Measurements from ENCODE around the gene CDH4.

DNA sequence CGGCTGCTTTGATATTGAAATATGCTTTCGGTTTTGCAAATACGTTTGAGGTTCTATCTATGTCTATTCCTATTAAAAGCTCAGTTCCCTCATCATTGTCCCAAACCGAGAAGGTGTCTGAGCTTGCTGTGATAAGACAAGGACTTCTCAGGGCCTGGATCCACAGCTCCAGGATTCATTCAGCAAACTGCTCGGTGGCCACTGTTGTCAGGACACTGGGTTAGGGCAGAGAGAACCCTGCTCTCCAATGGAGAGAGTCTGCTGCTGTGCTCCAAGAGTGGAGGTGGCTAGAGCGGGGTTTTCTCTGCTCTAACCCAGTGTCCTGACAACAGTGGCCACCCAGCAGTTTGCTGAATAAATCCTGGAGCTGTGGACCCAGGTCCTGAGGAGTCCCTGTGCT is 198.5 kb downstream of the CDH4 start:
- TF ChIP-seq KLF1 (tag; IDR thresholded peaks at IDR 0.05) (no peak), EP300 (IDR thresholded peaks at IDR 0.05; ENCODE audit: low read length) (no peak), TCF7L2 (IDR thresholded peaks at IDR 0.05; ENCODE audit: low read depth, low read length) (no peak), SMC3 (conservative IDR thresholded peaks at IDR 0.05; ENCODE audit: insufficient read depth, low read depth, low read length) (no peak), E2F4 (CRISPR knock-in tag; IDR thresholded peaks at IDR 0.05; ENCODE audit: low read depth) (no peak), MYC (IDR thresholded peaks at IDR 0.05; ENCODE audit: low read depth, low read length) (no peak), MYC (CRISPR knock-in tag; IDR thresholded peaks at IDR 0.05; ENCODE audit: borderline replicate concordance, low read depth) (no peak), CEBPB (tag; IDR thresholded peaks at IDR 0.05) (no peak), NRF1 (conservative IDR thresholded peaks at IDR 0.05 in 1 of 2, IDR thresholded peaks at IDR 0.05 in 1 of 2) (no peak), CUX1 (CRISPR knock-in tag; IDR thresholded peaks at IDR 0.05) (no peak), TCF7 (IDR thresholded peaks at IDR 0.05; ENCODE audit: borderline replicate concordance) (no peak), PHF20 (IDR thresholded peaks at IDR 0.05; ENCODE audit: partially characterized antibody) (no peak), JUND (IDR thresholded peaks at IDR 0.05; ENCODE audit: borderline replicate concordance, low read depth, low read length) (no peak), JUND (tag; IDR thresholded peaks at IDR 0.05; ENCODE audit: borderline replicate concordance, low read depth, low read length) (no peak)
- TF ChIP-seq, protein P1, sequence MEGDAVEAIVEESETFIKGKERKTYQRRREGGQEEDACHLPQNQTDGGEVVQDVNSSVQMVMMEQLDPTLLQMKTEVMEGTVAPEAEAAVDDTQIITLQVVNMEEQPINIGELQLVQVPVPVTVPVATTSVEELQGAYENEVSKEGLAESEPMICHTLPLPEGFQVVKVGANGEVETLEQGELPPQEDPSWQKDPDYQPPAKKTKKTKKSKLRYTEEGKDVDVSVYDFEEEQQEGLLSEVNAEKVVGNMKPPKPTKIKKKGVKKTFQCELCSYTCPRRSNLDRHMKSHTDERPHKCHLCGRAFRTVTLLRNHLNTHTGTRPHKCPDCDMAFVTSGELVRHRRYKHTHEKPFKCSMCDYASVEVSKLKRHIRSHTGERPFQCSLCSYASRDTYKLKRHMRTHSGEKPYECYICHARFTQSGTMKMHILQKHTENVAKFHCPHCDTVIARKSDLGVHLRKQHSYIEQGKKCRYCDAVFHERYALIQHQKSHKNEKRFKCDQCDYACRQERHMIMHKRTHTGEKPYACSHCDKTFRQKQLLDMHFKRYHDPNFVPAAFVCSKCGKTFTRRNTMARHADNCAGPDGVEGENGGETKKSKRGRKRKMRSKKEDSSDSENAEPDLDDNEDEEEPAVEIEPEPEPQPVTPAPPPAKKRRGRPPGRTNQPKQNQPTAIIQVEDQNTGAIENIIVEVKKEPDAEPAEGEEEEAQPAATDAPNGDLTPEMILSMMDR (IDR thresholded peaks at IDR 0.05 in 2 of 3, conservative IDR thresholded peaks at IDR 0.05 in 1 of 3; ENCODE audit: insufficient read depth in 2 of 3, low read depth in 1 of 3, low read length in 3 of 3) = no peak
